GDM1 (cell line): Measurements from ENCODE around the gene KIAA0513.
"Not testable (repeated sequence)": the region's sequence is repeated elsewhere in the genome, so short reads cannot be mapped to it uniquely, and the experiment has no call there.

Experiments
- DNase-seq: peaks from one replicate; lab custom pipeline; 2025; lab: John Stamatoyannopoulos, UW

The KIAA0513 gene

DNA sequence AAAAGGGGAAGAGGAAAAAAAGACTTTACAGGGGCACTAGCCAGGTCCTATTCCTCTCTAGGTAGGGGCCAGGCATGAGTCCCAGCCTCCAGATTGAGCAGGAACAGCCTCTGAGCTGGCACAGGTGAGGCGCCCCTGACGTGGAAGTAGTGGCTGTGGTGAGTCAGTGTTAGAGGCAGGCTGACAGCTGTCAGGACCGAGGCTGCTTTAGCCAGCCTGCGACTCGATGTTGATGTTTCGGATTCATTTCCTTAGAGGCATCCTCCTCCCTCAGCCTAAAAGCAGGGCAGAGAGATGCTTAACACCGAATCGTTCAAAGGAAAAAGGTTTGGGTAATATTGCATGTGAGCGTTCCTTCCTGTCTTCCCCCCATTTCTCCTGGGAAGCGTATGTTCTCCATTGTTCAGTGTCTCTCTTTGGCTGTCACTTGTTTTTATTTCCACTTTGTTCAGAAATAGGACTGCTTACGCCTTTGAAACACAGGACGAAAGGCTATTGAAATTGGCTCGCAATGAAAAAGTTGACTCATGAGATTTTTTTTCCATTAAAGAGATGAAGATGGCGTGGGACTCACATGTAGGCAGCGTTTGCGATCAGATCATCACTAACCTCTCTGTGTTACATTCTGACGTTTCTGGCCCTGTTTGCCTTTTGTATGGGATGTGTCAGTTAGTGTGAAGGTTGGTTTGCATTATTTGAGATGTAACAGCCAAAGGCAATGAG is 1.3 kb downstream of the KIAA0513 start:
- DNase-seq = no peak

DNA sequence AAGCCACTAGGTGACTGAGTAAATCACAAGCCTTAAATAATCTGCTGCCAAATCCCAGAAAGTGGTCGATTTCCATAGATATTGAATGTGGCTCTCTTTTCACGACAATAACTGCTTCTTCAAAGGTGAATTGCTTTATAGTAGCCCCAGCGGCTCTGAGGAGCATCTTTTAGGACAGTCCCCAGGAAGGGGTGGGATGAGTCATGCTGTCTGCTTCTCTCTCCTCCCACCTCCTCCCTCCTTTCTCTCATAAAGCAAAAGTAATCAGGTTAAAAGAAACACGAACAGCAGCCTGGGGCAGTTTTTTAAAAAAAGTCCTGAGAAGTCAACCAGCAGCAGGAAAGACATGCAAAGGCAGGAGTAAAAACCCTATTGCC is 1.8 kb downstream of the KIAA0513 start:
- DNase-seq = no peak

DNA sequence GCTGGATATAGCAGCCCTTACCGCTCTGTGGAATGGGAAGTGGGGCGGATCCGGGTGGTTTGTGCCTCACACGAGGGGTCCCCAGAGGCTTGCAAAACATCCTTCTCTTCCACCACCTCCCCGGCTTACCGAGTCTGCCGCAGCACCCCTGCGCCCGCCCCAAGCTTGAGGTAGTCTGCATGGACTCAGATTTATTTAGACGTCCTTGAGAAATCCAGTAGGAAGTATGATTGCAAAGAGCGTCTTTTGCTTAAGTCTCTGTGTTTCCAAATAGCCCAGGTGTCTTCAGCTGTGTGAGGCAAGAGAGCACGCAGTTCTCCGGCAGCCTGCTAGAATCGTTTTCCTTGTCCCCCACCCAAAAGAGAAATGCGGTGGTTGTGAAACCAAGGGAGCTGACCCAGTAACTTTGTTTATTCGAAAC is 2.4 kb downstream of the KIAA0513 start:
- DNase-seq = no peak

DNA sequence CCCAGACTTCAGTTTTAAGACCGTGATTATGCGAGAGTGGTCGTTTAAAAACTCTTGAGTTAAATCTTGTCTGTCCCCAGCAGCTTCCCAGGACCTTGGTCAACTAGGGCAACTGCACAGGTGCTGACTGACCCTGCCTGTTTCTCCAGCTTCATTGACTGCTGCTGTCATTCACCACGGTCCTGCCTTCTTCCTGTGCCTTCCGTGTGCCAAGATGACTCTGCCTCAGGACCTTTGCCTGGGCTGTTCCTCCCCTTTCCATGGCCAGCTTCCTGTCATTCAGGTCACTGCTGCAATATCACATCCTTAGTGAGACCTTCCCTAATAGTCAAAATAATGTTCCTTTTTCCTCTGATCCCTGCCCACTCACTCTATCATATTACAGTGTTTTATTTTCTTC is 3.9 kb downstream of the KIAA0513 start:
- DNase-seq = no peak

DNA sequence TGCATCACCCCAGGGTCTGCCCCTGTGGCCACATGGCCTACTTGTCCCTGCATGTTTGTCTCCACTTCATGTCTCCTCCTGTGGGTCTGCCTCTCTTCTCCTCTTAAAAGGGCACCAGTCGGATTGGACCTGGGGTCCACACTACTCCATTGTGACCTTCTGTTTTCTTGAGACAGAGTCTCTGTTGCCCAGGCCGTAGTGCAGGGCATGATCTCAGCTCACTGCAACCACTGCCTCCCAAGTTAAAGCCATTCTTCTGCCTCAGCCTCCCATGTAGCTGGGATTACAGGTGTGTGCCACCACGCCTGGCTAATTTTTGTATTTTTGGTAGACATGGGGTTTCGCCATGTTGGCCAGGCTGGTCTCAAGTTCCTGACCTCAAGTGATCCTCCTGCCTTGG is 4.6 kb downstream of the KIAA0513 start:
- DNase-seq = not testable (repeated sequence)

DNA sequence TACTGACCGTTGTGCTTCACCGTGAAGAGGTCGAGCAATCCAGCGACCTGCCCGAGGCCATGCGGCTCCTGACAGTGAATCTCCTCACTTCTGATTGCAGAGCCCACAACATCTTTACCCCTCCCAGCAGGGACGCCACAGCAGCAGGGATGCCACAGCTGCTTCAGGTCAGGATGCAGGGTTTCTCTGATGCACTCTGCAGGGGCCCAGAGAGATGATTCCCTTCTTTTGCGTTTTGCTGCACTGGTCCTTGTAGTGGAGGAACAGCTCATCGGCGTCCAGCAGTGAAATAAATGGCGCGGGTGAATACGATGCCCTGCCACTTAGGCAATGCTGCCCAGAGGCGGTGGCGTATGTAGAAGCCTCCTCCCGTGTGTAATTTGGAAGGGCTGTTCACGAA is 5.6 kb downstream of the KIAA0513 start:
- DNase-seq = no peak

DNA sequence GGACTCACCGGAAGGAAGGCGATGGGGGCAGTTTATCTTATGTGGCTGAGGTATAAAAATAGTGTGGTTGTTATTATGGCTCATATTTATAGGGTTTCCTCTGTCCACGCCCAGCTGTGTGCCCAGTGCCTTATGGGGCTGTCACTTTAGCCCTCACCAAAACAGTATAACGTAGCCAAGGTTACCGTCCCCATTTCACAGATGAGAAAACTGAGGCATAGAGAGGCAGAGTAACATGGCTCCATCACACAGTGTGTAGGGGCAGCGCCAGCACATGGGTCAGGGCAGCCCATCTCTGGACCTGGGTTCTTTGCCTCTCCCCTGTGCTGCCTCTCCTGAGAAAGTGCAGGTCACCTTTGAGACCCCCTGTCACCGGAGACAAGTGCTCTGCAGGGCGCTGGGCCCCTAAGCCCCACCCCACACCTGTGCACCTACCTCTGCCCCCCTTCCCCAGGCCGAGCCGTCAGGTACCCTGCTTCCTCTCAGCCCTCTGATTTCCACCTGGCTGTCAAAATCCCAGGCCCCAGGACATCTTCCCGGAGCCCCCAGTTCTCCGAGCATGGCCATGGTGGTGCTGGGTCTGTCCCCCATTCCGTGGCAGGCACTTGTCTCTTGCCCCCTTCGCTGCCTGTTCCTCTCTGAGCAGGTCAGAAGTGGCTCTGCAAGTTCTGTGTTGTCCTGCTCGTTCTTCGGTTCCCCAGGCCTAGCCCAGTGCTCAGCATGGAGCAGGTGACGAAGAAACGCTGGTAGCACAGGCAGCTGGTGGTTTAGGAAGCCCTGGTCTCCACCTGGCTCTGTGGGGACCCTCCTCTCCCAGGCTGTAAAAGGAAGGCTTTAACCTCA is 7.2 kb downstream of the KIAA0513 start:
- no peak for DNase-seq

DNA sequence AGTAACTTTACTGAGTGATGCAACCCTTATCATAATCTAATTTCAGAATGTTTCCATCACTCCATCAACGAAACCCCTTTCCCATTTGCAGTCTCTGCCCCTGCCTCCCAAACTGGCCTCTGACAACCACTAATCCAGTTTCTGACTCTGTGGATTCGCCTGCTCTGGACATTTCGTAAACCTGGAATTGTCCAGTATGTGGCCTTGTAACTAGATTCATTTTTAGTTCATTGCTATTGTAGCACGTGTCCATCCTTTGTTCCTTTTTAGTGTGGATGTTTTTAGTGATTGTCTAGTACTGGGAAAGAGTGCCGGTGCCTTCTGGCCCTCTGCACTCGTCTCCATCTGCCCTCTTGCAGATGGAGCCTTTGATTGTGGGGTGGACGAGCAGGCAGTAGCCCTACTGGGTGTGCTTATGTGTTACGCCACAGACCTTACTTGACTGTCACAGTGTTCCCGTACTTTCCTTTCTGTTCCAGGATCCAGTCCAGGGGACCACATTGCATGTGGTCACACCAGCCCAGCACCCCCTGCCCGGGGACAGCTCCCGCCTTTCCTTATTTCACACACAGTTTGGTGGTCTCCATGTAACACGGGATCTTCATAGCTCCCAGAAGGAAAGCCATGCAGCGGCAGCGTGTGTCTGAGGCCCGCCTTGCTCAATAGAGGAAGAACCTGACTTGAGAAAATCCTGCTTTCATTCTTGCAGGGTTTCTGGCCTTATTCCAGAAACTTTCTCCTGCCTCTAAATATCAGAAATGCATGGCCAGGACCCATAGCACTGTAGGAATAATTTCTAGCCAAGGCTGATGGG is 8.8 kb downstream of the KIAA0513 start:
- DNase-seq = no peak

DNA sequence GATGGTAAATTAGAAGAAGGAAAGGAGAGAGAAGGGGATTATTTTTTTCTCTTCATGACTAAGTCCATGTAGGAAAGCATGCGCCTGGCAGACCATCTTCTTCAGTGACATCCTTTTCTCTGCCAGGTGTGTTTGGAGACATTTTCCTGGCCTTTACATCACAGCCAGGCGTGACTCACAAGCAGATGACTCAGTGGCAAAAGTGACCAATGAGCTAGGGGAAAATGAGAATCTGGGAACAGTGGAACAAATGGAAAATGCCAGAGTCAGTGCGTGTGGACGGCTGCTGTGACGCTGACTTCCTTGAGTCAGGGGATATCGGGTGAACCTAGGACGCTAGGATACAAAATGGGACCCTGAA is 9.4 kb downstream of the KIAA0513 start:
- DNase-seq = no peak

DNA sequence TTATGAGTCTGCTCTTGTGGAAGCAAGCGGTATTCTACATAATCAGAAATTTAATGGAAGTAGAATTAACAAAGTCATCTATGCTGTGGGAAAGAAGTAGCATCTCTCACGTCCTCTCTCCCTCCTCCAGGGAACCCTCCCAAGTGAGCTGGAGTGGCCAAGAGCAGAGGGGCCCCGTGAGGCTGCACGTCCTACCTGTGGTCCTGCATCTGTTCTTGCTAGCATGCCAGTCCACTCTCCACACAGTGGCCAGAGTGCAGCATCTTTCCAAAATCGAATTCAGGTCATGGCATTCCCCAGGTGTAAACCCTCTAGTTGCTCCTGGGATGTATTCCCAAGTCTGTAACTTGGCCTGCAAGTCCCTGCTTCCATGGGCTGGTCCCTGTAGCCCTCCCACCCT is 10.1 kb downstream of the KIAA0513 start:
- DNase-seq = no peak

DNA sequence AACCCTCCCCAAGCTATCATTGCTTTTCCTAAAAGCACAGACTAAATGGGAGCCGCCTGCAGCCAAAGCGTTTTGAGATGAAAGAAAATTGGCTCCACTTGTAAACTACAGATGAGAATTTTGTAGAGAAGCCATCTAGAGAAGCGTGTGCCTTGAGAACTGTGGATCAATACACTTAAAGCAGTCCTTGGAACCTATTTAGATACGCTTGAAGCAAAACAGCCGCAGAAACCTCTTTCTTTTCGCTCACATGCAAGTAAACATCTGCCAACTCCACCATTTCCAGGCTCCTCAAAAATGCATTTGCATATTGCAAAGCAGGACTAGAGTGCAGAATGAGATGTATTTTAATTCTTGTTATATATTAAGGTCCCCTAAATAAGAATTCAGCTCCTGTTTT is 13.1 kb downstream of the KIAA0513 start:
- no peak for DNase-seq

DNA sequence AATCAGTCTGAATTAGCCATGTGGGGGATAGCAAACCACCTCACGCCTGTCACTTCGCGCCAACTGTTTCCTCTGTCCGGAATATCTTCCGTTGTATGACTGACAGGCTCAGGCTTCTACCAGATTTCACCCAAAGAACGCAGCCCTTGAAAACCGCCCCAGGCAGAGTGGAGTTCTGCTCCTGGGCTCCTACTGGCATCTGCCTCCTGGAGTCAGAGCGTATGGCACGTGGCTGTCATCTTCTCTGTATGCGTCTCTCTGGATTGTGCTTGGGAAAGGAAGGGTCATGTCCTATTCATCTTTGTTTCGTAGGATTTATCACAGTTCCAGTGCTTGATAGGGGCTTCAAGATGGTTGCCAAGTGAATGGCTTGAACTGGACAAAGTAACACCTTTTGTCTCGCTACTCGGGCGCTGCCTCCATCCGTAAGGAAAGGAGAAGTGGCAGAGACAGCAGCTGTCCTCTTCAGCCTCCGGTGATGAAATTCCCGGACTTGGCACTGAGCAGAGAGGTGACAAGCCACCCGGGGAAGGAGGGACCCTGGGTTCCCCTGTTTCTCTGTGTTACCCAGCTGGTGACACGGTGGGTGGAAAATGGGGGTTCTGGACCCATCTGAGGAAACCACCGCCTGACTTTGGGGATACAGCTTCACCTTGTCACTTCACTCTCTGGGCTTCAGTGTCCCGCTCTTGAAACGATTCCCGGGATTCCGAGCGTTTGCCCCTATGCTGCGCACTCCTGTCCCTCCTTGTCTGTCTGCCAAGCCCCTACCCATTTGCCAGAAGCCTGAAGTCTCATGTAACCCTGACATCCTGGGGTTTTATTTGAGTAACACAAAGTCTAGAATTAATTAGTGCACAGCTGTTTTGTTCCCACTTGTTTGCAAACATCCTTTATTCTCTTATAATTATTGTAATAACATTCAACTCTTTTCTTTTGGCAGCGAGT is 13.9 kb downstream of the KIAA0513 start:
- no peak for DNase-seq

DNA sequence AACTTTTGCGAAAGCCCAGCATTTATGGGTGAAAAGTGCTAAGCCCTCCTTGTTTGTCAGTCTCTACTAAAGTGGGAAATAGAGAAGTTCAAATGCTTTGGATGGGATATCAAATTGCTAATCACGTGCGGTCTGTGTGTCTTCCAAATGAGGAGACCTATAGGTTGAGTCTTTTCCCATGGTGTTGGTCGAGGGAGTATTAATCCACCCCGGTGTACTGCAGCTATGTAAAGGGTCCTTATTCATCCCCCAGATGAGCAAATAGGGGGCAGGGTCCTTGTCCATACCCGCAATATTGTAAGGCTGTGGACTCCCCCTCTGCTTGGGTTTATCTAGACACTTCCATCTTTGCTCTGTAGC is 14.6 kb downstream of the KIAA0513 start:
- DNase-seq = no peak

DNA sequence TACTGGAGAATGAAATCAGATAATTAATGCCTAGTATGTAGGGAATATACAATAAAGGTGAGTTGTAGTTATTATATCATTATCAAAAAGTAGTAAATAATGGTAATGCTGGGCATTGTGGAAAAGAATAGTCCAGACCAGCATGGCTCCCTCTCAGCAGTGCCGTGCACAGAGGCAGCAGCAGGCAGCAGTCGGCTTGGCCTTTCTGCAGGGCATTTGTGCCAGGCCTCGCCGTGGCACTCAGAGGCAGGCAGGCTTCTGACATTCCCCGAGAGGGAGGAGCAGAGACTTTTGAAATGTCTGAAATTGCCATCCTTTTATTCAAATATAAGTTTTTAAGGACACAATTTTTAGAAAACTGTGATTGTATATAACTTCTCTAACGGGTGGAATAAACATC is 15.0 kb downstream of the KIAA0513 start:
- no peak for DNase-seq

DNA sequence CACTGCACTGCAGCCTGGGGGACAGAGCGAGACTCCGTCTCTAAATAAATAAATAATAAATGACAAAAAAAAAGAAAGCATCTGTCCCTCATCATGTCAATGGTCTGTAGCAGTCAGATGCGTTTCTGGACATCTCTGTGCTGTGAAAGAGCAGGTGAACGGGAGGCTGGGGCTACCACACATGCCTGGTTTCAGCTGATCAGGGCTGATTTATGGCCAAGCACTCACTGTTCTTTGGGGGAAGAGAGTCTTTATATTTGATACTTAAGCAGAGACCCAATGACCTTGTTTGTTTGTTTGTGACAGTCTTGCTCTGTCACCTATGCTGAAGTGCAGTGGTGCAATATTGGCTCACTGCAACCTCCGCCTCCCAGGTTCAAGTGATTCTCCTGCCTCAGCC is 17.5 kb downstream of the KIAA0513 start:
- DNase-seq = no peak

DNA sequence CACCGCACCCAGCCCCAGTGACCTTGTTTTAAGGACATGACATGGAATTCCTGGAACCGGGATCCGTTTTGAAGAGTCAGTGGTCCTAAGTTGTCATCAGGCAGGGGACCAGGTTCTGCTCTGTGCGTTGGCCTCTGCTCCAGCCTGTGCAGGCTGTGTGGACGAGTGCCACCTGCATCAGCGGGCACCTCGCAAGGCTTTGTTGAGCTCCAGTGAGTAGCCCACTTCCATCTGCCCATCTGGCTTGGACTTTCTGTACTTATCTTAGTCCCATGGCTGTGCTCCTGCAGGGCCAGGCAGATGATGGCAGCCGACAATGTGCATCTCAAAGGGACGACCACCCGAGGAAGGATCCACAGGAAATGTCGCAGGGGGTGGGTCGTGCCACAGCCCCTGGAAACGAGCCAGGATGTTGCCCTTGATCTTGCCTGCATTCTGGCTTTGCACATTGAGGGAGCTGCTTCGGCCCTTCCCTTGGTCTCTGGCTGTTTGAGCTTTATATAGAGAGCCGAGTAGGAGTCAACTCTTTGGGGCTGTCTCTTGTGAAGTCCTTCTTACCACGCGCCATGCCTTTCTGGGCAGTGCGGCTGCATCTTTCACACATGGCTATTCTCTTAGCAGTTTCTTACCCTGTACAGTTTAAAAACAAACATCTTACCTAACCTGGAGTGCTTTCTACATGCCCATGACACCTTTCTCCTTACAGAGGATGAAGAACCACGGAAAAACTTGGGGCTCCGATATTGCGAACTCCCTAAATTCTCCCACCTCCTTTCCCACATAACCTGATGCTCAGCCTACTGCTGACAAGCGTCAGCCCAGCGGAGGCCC is 18.3 kb downstream of the KIAA0513 start:
- no peak for DNase-seq

DNA sequence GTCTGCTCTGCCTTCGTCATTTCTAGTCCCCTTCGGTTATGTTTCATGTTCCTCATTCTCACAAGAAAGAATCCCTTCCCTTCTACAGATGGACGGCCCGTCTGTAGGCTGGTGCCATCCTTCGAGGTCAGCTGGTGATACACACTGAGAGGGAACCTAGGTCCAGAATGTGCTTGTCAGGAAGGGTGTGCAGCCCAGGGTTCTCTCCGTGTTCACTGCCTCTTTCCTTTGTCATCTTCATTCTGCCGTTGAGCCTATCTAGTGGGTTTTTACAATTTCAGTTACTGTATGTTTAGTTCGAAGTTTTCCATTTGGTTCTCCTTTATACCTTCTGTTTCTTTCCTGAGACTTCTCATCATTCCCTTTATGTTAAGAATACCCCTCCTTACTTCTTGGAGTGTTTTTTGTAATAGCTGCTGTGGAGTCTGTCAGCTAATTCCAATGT is 18.9 kb downstream of the KIAA0513 start:
- DNase-seq = no peak

DNA sequence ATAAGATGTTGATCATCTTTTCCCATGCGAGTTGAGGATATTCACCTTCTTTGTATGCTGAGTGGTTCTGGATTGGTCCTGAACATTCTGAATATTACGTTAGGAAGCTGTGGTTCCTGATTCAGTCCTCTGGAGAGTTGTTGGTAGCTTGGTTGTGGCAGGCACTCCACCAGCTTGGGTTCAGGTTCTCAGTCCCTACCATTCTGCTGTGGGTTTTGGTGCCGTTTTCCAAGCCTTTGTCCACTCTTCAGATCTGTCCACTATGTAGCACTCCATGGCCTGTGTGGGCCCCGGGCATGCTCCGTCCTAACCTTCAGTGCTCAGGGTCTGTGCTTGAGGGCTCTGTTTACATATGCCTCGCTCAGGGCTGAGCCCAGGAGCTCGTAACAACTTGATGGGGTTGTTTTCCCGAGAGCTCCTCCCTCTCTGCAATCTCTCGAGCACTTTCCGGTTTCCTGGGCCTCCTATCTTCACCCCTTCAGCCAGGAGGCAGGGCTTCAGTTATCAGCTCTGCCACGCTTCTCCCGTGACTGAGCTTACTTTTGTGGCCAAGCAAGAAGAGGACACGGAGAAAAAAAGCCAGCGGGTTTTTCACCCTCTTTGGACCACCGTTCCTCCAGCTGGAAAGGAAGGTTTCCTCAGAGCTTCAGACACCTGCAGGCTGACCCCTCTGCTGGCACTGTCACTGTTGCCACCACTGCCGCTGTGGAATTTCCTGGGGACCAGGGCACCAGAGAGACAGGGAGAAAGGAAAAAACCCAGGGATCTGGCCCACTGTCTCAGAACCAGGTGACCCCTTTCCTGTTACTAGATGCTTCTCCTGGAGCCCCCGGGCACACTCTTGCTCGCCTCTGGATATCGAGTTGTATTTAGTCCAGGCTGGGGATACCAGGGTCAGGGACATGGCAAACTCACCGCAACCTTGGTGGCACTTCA is 19.6 kb downstream of the KIAA0513 start:
- DNase-seq = no peak

DNA sequence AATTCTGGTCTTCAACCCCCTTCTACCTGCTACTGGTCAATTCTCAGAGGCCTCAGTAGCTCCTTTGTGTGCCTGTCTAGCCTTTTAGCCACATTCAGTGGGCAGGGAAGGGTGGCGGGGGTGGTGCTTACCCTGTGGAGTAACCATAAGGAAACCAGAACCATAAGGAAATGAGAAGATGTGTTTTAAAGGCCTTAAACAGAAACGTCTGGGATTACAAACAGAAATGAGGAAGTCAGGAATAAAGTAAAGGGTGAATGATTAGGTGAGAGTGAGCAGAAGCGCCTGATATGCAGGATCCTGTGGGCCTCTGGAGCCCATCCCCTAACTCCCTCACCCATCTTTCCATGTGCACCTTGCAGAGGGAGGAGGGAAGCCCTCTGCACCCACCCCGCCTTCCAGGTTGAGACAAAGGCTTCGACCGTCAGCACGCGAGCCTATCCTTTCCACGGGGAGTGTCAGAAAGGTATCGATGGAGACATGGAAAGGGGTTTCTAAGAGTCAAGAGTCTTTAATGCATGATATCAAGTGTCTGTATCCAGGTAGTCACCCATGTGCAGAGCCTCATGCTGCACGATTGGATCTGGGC is 20.4 kb downstream of the KIAA0513 start:
- peak; percentile 41 for DNase-seq
